T-helper 17 cell (primary cell): ENCODE results near the gene TLE2. TPM values are rescaled to one million over a fixed set of nuclear protein-coding genes. Genes with fewer than 3 reads are reported as not detected.

Experiments used
- ATAC-seq: fragments of 150-1000 bp; cut with Tn5 transposase; 2 replicates; pipeline ENCODE4 v1.10.0; 2021; ENCODE audit warnings: mild to moderate bottlenecking, moderate library complexity
- DNase-seq, 3 donors: peaks; one replicate each; pipeline versions ENCODE4 v3.0.0 to v3.0.0-alpha.2; 2020 to 2021
- H3K9me3 ChIP-seq: one replicate; pipeline ENCODE4 v1.7.0; 2013; ENCODE audit warnings: low read length, mild to moderate bottlenecking; ENCODE audit not compliant: control insufficient read depth, poor library complexity, severe bottlenecking
- H3K27ac Mint-ChIP-seq: one replicate; pipeline ENCODE4 v1.8.0; 2022; ENCODE audit warnings: mild to moderate bottlenecking, moderate library complexity, mixed read lengths
- H3K27me3 Mint-ChIP-seq: one replicate; pipeline ENCODE4 v1.8.0; 2022; ENCODE audit warnings: mixed read lengths
- H3K36me3 Mint-ChIP-seq: one replicate; pipeline ENCODE4 v1.8.0; 2022; ENCODE audit warnings: low read depth, mixed read lengths
- H3K4me1 Mint-ChIP-seq: one replicate; pipeline ENCODE4 v1.8.0; 2022; ENCODE audit warnings: mild to moderate bottlenecking, mixed read lengths
- H3K4me3 Mint-ChIP-seq: one replicate; pipeline ENCODE4 v1.8.0; 2022; ENCODE audit warnings: mild to moderate bottlenecking, moderate library complexity, mixed read lengths
- total RNA-seq, 4 donors: library from RNA in 2 of 4; stranded (reverse) in 2 of 4; gene quantifications; one replicate each; pipeline ENCODE4 v1.2.3 and lab custom pipeline; 2022 to 2026

TLE2 gene
- total RNA-seq, 2 donors from 2014 or later: 9.5 to 13.1 TPM

DNA sequence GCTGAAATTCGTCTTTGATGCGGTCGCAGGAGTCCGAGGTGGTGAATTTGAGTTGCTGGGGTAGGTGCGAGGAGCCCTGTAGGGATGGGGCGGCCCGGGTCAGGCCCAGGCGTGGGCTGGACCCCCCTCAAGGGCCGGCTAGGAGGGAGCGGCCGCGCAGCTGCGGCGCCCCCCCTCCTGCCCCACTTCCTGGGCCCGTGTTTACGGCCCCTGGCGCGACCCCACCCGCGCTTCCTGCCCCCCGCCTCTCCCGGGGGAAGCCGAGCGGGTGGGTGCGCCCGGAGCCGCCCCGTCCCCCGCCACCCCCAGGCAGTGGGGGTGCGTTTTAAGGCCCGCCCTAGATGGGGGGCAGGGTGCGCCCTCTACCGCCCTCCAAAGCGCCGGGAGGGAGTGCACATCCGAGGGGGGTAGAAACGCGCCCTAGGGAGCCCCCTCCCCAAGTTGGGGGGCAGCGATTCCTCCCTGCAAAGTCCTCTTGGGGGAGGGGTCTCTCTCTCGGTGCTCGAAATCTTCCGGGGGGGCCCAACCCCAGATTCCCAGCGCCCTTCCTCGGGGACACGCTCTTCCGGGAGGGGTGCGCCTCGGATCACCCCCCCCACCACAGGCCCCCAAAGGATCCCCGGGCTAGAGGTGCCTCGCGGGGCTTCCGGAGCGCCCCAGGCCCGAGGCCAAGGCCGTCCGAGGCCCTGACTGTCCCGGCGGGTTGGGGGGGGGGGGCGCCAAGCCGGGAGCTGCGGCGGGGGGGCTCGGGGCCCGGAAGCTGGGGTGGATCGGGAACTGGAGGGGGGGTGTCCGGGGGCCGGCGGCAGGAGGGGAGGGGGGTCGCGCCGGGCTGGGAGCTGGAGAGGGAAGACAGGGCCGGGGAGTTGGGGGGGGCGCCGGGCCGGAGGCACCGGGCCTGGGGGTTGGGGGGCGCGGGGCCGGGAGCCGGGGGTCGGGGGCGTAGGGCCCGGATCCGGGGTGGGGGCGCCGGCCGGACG, 32.4 kb upstream of the TLE2 start:
- DNase-seq (peak; percentile 59 to 63 (median 61)), ATAC-seq (peak; percentile 69)
- H3K9me3 ChIP-seq: no peaks in the 10 kb centered on the region
- Mint-ChIP-seq H3K4me1 (peaks cover 29% of the 10 kb centered on the region), H3K36me3 (peaks cover 2% of the 10 kb centered on the region), H3K4me3 (peak overlapping the region; percentile 90), H3K27me3 (no peaks in the 10 kb centered on the region), H3K27ac (peak overlapping the region; percentile 84)

DNA sequence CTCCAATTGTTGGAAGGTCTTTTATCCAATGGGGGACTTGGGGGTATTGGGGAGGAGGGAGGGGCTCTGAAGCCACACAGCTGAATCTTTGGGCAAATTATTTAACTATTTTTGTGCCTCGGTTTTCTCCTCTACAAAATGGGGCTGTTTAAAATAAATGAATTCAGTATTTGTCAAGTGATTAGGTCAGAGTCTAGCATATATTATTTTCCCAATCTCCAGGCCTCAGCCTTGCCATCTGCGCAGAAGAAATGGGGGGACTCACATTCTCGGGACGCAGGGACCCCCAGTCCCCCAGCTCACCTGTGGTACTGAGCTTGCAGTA, 31.7 kb upstream of the TLE2 start:
- H3K4me3 Mint-ChIP-seq: peak overlapping the region; percentile 90
- H3K4me1 Mint-ChIP-seq: peaks cover 29% of the 10 kb centered on the region
- peak overlapping the region; percentile 84 for H3K27ac Mint-ChIP-seq
- no peaks in the 10 kb centered on the region for H3K27me3 Mint-ChIP-seq
- no peaks in the 10 kb centered on the region for H3K9me3 ChIP-seq
- no peak for DNase-seq
- H3K36me3 Mint-ChIP-seq: peaks cover 2% of the 10 kb centered on the region
- ATAC-seq: no peak

DNA sequence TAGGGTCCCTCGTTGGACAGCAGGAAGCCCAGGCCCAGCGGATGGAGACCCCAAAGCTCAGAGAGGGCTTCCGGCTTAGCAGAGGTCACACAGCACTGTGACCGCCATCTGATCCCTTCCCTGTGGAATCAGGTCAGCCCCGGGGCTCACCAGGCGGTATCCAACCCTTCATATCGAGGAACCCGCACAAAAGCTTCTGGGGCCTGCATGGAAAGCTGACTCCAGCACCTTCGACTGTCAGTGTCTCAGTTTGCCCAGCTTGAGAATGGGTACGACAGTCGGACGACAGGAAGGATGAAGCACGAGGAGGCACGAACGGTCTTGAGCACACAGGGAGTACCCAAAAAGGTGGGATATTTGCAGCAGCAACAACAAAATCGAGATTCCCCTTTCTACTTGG, 30.6 kb upstream of the TLE2 start:
- peaks cover 4% of the 10 kb centered on the region for H3K36me3 Mint-ChIP-seq
- no peaks in the 10 kb centered on the region for H3K27me3 Mint-ChIP-seq
- H3K27ac Mint-ChIP-seq: peak overlapping the region; percentile 84
- no peaks in the 10 kb centered on the region for H3K9me3 ChIP-seq
- H3K4me1 Mint-ChIP-seq: peaks cover 39% of the 10 kb centered on the region
- peak overlapping the region; percentile 90 for H3K4me3 Mint-ChIP-seq
- ATAC-seq (no peak), DNase-seq (no peak)

DNA sequence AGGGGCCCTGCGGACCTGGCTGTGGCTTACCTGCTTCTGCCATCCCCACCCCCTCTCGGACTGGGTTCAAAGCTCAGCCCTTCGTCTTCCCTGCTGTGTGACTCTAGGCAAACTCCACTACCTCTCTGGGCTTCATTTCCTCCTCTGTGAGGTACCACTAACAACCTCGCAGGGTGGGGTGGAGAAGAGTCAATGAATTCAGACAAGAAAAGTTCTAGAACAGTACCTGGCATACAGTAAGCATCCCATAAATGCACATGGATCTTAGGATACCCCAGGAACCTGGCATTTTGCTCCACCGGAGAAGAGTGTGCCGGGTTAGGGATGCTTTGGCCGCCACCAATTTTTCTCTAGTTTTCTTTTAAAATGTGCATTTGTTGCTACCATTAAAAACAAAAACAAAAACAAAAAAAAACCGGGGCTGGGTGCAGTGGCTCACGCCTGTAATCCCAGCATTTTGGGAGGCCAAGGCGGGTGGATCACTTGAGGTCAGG, 29.8 kb upstream of the TLE2 start:
- Mint-ChIP-seq H3K4me1 (peaks cover 39% of the 10 kb centered on the region), H3K27me3 (no peaks in the 10 kb centered on the region), H3K27ac (peak overlapping the region; percentile 84), H3K4me3 (peak overlapping the region; percentile 43), H3K36me3 (peaks cover 4% of the 10 kb centered on the region)
- DNase-seq (no peak), ATAC-seq (no peak)
- H3K9me3 ChIP-seq: no peaks in the 10 kb centered on the region

DNA sequence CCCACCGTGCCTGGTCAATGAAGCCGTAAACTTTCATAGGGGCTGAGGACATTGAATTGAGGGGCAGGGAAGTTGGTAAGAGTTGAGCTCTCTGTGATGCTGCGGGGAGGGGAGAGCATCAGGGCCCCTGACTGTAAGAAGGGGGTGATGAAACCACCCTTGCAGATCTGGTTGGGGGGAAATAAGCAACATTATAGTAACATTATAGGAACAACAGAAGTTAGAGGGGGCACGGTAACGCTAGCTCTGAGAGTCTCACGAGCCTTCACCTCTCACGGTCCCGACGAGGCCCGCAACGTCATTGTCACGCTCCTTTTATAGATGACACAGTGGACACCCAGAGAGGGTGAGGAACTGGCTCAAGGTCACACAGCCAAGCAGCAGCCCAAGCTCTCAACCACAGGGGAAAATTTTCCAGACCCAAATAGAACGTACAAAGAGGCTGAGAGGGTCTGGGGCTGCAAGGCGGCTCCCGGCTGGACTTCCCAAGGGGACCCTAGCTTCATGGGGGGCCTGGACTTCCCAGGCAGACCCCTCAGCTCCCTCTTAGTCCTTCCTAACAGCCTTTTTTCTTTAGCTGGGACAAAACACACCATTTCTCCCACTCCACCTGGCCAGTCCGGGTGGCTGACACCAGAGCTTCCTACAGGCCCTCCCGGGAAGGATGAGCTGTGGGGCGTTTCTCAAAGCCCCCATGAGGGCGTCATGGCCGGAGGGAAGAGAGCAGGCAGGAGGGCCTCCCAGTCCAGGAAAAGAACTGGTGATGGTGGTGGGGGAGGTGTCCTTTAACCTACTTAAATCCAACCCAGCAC, 29.1 kb upstream of the TLE2 start:
- H3K9me3 ChIP-seq: no peaks in the 10 kb centered on the region
- peaks cover 36% of the 10 kb centered on the region for H3K4me1 Mint-ChIP-seq
- peaks cover 4% of the 10 kb centered on the region for H3K36me3 Mint-ChIP-seq
- no peak for ATAC-seq
- peak overlapping the region; percentile 84 for H3K27ac Mint-ChIP-seq
- H3K27me3 Mint-ChIP-seq: no peaks in the 10 kb centered on the region
- DNase-seq: no peak
- peak overlapping the region; percentile 43 for H3K4me3 Mint-ChIP-seq

DNA sequence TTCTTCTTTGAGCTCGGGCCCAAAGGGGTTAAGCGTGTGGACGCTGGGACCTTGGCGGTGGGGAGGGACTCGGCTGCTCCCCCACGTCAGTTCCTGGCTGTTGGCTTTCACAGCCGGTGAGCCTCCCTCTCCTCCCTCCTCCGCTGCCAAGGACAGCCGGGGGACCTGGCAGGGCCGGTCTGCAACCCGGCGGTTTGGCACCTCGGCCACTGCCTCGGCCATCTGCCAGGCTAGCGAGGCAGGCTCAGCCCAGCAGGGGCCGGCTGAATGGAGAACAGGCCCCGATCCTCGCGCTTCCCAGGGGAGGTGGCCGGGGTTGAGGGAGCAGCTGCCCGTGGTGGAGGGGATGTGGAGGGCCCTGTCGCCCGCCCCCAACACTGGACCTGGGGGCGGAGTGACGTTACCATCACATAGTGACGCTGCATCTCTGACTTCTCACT, 28.2 kb upstream of the TLE2 start:
- ATAC-seq (no peak), DNase-seq (no peak)
- H3K36me3 Mint-ChIP-seq: peaks cover 4% of the 10 kb centered on the region
- H3K4me1 Mint-ChIP-seq: peaks cover 30% of the 10 kb centered on the region
- no peaks in the 10 kb centered on the region for H3K27me3 Mint-ChIP-seq
- H3K27ac Mint-ChIP-seq: peak overlapping the region; percentile 84
- peak overlapping the region; percentile 36 for H3K4me3 Mint-ChIP-seq
- H3K9me3 ChIP-seq: no peaks in the 10 kb centered on the region

DNA sequence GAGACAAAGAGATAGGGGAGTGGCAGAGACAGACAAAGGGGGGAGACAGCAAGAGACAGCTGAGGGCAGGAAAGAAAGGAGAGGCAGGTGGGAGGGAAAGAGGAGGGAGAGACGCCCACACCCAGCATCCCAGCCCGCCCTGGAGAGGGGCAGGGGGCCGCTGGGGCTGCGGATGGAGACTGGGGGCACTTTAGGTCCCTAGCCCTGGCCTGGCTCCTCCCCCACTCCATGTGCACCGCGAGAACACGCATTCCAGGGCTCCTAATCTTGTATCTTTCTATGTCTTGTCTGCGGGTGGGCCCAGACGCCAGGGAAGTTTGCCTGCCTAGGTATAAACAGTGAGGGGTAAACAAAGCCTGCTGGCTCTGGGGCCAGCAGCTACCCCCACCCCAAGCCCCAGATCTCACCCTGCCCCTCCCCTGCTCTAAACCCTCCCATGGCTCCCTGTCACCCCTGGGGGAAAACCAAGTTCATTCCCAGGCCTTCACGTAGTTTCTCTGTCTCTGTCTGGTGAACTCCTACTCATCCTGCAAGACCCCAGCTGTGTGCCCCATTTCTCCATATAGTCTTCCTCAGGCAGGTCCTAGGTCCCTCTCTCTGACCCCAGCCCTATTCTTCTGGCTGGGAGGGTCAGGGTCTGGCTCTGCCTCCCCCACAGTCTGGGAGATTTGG, 27.5 kb upstream of the TLE2 start:
- Mint-ChIP-seq H3K4me3 (peak overlapping the region; percentile 15), H3K27me3 (no peaks in the 10 kb centered on the region), H3K27ac (no peak overlapping the region), H3K4me1 (peaks cover 30% of the 10 kb centered on the region), H3K36me3 (peaks cover 4% of the 10 kb centered on the region)
- no peak for ATAC-seq
- no peak for DNase-seq
- H3K9me3 ChIP-seq: no peaks in the 10 kb centered on the region

DNA sequence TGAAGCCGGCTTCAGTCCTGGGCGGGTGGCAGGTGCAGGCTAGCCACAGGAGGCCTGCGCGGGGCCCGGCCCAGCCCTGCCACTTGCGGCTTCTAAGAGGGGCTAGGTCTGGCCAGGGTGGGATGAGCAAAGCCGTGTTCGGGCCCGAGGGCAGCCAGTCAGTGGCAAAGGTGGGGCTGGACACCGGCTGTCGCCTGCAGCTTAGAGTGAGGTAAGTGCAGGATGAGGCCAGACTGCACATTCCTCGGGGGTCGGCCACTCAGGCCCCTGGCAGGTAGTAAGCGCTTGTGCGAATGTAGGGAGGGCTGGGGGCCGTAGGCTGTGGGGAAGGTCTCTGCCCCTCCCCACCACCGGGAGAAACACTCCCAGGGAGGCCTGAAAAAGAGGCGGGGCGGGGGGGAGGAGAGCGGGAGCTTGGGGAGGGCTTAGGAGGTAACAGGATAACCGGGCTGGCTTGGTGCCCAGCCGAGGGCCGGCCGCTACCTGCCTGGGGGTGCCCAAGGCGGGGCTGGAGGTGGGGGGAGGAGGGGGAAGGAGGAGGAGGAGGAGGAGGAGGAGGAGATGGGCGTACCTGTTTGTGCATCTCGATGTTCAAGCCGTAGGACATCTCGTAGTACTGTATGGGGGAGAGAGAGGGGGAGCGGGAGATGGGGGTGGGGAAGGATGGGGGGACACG, 26.8 kb upstream of the TLE2 start:
- ATAC-seq: no peak
- Mint-ChIP-seq H3K4me1 (peaks cover 29% of the 10 kb centered on the region), H3K36me3 (peaks cover 4% of the 10 kb centered on the region), H3K4me3 (no peak overlapping the region), H3K27ac (no peak overlapping the region), H3K27me3 (no peaks in the 10 kb centered on the region)
- no peak for DNase-seq
- H3K9me3 ChIP-seq: no peaks in the 10 kb centered on the region

DNA sequence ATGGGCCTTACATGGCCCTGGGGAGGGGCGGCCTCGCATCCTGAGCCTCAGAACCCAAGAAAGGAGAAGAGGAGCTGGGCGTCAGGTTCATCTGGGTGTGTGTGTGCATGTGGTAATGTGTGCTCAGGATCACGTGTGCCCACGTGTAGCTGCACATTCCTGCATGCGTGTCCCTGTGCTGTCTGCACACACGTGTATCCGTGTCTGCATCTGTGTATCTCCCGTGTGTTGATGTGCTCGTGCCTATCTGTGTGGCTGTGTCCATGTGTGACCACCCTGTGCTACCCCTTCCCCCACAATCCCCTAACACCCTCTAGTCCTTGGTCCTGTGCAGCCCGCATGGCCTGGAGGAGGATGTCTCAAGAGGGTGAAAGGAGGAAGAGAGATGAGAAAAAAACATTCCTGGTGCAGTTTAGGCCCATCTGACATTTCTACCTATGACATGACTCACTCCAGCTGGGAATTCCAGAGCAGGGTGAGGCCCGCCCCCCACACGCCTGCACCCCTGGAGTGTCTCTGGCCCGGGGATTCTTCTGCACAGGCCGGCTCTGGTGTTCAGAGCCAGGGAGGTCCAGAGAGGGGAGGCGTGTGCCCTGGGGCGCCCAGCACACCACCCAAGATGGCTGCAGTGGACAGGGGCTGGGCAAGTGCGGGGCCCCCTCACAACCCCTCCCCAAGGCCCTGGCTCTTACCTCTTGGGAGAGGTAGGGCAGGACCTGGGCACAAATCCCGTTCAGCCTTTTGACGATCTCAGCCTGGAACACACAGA, 26.1 kb upstream of the TLE2 start:
- Mint-ChIP-seq H3K4me3 (no peak overlapping the region), H3K4me1 (peaks cover 25% of the 10 kb centered on the region), H3K27ac (peak overlapping the region; percentile 78), H3K27me3 (no peaks in the 10 kb centered on the region), H3K36me3 (peaks cover 4% of the 10 kb centered on the region)
- H3K9me3 ChIP-seq: no peaks in the 10 kb centered on the region
- ATAC-seq: no peak
- no peak for DNase-seq

DNA sequence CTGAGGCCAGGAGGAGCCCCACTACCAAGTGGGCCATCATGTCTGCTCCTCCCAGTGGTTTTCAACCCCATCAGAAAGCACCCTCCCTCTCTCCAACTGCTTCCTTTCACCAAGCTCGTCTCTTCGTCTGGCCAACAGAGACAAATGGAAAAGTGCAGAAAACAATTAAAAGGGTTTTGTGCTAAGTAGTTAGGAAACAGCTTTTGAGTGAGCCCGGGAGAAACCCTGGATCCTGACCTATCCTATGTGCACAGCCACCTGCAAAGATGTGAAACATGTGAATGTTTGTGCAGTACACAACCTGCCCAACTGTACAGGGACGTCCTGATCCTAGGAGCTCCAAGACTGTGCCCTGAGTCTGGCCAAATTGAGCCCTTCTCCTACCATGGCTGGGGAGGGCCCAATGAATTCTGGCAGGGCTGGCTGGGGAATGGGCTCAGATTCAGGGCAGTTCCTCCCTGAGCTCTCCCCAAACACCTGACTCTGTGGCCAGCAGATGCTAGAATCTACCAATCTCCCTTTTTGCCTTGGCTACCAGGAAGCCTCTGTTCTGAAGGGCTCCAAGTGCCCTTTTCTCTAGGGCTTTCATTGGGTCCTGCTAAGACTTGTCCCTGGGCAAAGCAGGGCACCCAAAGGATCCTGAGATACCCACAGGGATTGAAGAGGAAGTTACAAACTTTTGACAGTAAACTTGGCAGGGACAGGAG, 25.3 kb upstream of the TLE2 start:
- Mint-ChIP-seq H3K4me3 (no peak overlapping the region), H3K4me1 (peaks cover 21% of the 10 kb centered on the region), H3K27ac (peak overlapping the region; percentile 78), H3K36me3 (peaks cover 4% of the 10 kb centered on the region), H3K27me3 (no peaks in the 10 kb centered on the region)
- DNase-seq: no peak
- H3K9me3 ChIP-seq: no peaks in the 10 kb centered on the region
- no peak for ATAC-seq

DNA sequence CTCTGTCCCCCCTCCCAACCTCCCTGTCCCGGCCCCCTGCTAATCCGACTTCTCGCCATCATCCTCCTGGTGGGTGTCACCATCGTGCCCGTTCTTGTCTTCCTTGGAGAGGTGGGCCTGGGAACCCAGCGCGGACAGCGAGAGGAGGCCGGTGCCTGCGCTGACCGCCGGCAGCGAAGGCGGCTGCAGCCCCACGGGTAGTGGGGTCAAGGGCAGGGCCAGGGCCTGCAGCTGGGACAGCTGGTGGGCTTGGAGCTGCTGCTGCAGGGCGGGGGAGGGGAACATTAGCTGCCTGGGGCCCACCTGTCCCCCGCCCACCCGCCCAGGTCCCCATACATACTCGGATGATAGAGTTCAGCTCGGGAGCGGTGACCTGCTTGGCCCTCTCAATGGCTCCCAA, 24.7 kb upstream of the TLE2 start:
- DNase-seq: no peak
- Mint-ChIP-seq H3K27ac (no peak overlapping the region), H3K36me3 (peaks cover 4% of the 10 kb centered on the region), H3K27me3 (no peaks in the 10 kb centered on the region), H3K4me3 (no peak overlapping the region), H3K4me1 (peaks cover 23% of the 10 kb centered on the region)
- ATAC-seq: no peak
- H3K9me3 ChIP-seq: no peaks in the 10 kb centered on the region
